H9 (cell line): Measurements from ENCODE around the gene GNGT2. TPM values are rescaled to one million over a fixed set of nuclear protein-coding genes. Genes with fewer than 3 reads are reported as not detected.
A peak's percentile ranks its signal among the peaks of the same experiment; 100 is the strongest.

Source experiments
- DNase-seq: peaks from one replicate; pipeline ENCODE4 v3.0.0-alpha.2; 2017
- H2AFZ ChIP-seq: one replicate; pipeline ENCODE4 v1.6.1; 2013; ENCODE audit warnings: mild to moderate bottlenecking, low read length, control low read depth, moderate library complexity
- H2AK5ac ChIP-seq: 2 replicates; pipeline ENCODE4 v1.6.1; 2013; ENCODE audit warnings: low read length, control low read depth, mixed read lengths; ENCODE audit not compliant: insufficient read length
- H2BK120ac ChIP-seq: one replicate; pipeline ENCODE4 v1.6.1; 2013; ENCODE audit warnings: low read depth, mild to moderate bottlenecking, low read length, control low read depth, inconsistent platforms; ENCODE audit not compliant: poor library complexity, severe bottlenecking
- H2BK12ac ChIP-seq: 2 replicates; pipeline ENCODE4 v1.6.1; 2013; ENCODE audit warnings: low read length, control low read depth, mixed read lengths, low read depth; ENCODE audit not compliant: insufficient read length
- H2BK15ac ChIP-seq: 2 replicates; pipeline ENCODE4 v1.6.1; 2013; ENCODE audit warnings: low read depth, low read length, control low read depth
- H2BK20ac ChIP-seq: one replicate; pipeline ENCODE4 v1.6.1; 2013; ENCODE audit warnings: low read depth, mild to moderate bottlenecking, low read length, control low read depth, inconsistent platforms; ENCODE audit not compliant: poor library complexity, severe bottlenecking
- H2BK5ac ChIP-seq: 2 replicates; pipeline ENCODE4 v1.6.1; 2013; ENCODE audit warnings: low read length, control low read depth, mixed read lengths; ENCODE audit not compliant: insufficient read length
- H3K14ac ChIP-seq: 2 replicates; pipeline ENCODE4 v1.6.1; 2013; ENCODE audit warnings: low read length, control low read depth; ENCODE audit not compliant: insufficient read depth
- H3K18ac ChIP-seq: 2 replicates; pipeline ENCODE4 v1.6.1; 2013; ENCODE audit warnings: low read depth, mild to moderate bottlenecking, mixed read lengths, low read length, control low read depth; ENCODE audit not compliant: insufficient read length
- H3K23ac ChIP-seq: 2 replicates; pipeline ENCODE4 v1.6.1; 2013; ENCODE audit warnings: low read length, control low read depth, mixed read lengths, low read depth; ENCODE audit not compliant: insufficient read length
- H3K23me2 ChIP-seq: 2 replicates; pipeline ENCODE4 v1.6.1; 2013; ENCODE audit warnings: low read depth, mild to moderate bottlenecking, mixed read lengths, low read length, control low read depth; ENCODE audit not compliant: insufficient read length, poor library complexity, severe bottlenecking
- H3K27ac ChIP-seq: 2 replicates; pipeline ENCODE4 v1.5.1; 2013; ENCODE audit warnings: low read length, control low read depth, mixed read lengths, low read depth; ENCODE audit not compliant: insufficient read length
- H3K27me3 ChIP-seq: 2 replicates; pipeline ENCODE4 v1.6.1; 2013; ENCODE audit warnings: low read length, control low read depth, inconsistent platforms; ENCODE audit not compliant: insufficient read depth
- H3K4ac ChIP-seq: 2 replicates; pipeline ENCODE4 v1.6.1; 2013; ENCODE audit warnings: low read depth, mild to moderate bottlenecking, control low read depth, inconsistent platforms, low read length, moderate library complexity
- H3K4me1 ChIP-seq: 2 replicates; pipeline ENCODE4 v1.6.1; 2013; ENCODE audit warnings: low read length, control low read depth, inconsistent platforms; ENCODE audit not compliant: insufficient read depth
- H3K4me2 ChIP-seq: 2 replicates; pipeline ENCODE4 v1.6.1; 2013; ENCODE audit warnings: low read length, control low read depth, mixed read lengths; ENCODE audit not compliant: insufficient read length, insufficient read depth
- H3K56ac ChIP-seq: 2 replicates; pipeline ENCODE4 v1.6.1; 2013; ENCODE audit warnings: low read depth, mild to moderate bottlenecking, mixed read lengths, low read length, control low read depth; ENCODE audit not compliant: insufficient read length
- H3K79me1 ChIP-seq: 2 replicates; pipeline ENCODE4 v1.6.1; 2013; ENCODE audit warnings: low read depth, mild to moderate bottlenecking, moderate library complexity, low read length, control low read depth, inconsistent platforms; ENCODE audit not compliant: insufficient read depth, poor library complexity, severe bottlenecking
- H3K79me2 ChIP-seq: 2 replicates; pipeline ENCODE4 v1.6.1; 2013; ENCODE audit warnings: low read length, control low read depth, inconsistent platforms; ENCODE audit not compliant: insufficient read depth
- H3K9ac ChIP-seq: 2 replicates; pipeline ENCODE4 v1.6.1; 2013; ENCODE audit warnings: low read length, control low read depth, mixed read lengths; ENCODE audit not compliant: insufficient read length; ENCODE audit errors: extremely low read depth
- H3K9me3 ChIP-seq: one replicate; pipeline ENCODE4 v1.6.1; 2013; ENCODE audit warnings: low read depth, low read length, inconsistent platforms; ENCODE audit not compliant: control insufficient read depth
- H3T11ph ChIP-seq: one replicate; pipeline ENCODE4 v1.6.1; 2013; ENCODE audit warnings: mild to moderate bottlenecking, low read length, control low read depth, inconsistent platforms
- H4K20me1 ChIP-seq: one replicate; pipeline ENCODE4 v1.6.1; 2013; ENCODE audit not compliant: control insufficient read depth, insufficient read length, insufficient read depth
- H4K5ac ChIP-seq: 2 replicates; pipeline ENCODE4 v1.6.1; 2013; ENCODE audit warnings: low read depth, mild to moderate bottlenecking, mixed read lengths, low read length, control low read depth; ENCODE audit not compliant: insufficient read length
- H4K8ac ChIP-seq: replicated peaks from 2 replicates; pipeline ENCODE4 v1.6.1; 2013; ENCODE audit warnings: low read length, control low read depth, mixed read lengths, low read depth; ENCODE audit not compliant: insufficient read length
- H4K91ac ChIP-seq: 2 replicates; pipeline ENCODE4 v1.6.1; 2013; ENCODE audit warnings: low read depth, mild to moderate bottlenecking, moderate library complexity, mixed read lengths, low read length, control low read depth; ENCODE audit not compliant: insufficient read length
- H3K27ac Mint-ChIP-seq, 3 experiments: 2 replicates in 2 of 3; 3 replicates in 1 of 3; pipeline ENCODE4 v1.8.0; 2020 to 2021; ENCODE audit warnings: mixed read lengths in 3 of 3, mild to moderate bottlenecking in 1 of 3, moderate library complexity in 1 of 3
- H3K27me3 Mint-ChIP-seq: 2 replicates; pipeline ENCODE4 v1.8.0; 2021; ENCODE audit warnings: low read depth, mild to moderate bottlenecking, moderate library complexity, mixed read lengths
- H3K36me3 Mint-ChIP-seq, 3 experiments: 2 replicates in 2 of 3; 3 replicates in 1 of 3; pipeline ENCODE4 v1.8.0; 2020 to 2021; ENCODE audit warnings: low read depth in 3 of 3, mixed read lengths in 3 of 3; ENCODE audit not compliant: insufficient read depth in 1 of 3
- H3K4me1 Mint-ChIP-seq, 2 experiments: 2 replicates each; pipeline ENCODE4 v1.8.0; 2020; ENCODE audit warnings: mixed read lengths in 2 of 2
- H3K4me3 Mint-ChIP-seq, 2 experiments: 2 replicates in 1 of 2; 3 replicates in 1 of 2; pipeline ENCODE4 v1.8.0; 2020 to 2021; ENCODE audit warnings: mild to moderate bottlenecking in 2 of 2, mixed read lengths in 2 of 2, moderate library complexity in 1 of 2
- H3K9me3 Mint-ChIP-seq, 2 experiments: 2 replicates in 1 of 2; 3 replicates in 1 of 2; pipeline ENCODE4 v1.8.0; 2020; ENCODE audit warnings: mild to moderate bottlenecking in 2 of 2, mixed read lengths in 2 of 2, moderate library complexity in 1 of 2
- WGBS: extraction: QIAGEN DNeasy Blood & Tissue Kit; methylation state at CpG from one replicate; pipeline ENCODE4 v1.1.7; 2013; ENCODE audit warnings: missing lambda C conversion rate, low lambda C conversion rate, mixed read lengths; ENCODE audit not compliant: insufficient read length; ENCODE audit errors: extremely low coverage; 5-methylcytosine and 5-hydroxymethylcytosine counted together
- total RNA-seq: library from RNA; stranded (reverse); gene quantifications from 2 replicates; pipeline ENCODE4 v1.2.1, GENCODE V29; 2021
- TF ChIP-seq, protein P1 (sequence below): fragments of 200-600 bp; sonication (generic); conservative IDR thresholded peaks from 3 replicates; pipeline ENCODE4 v1.8.0; 2021; ENCODE audit warnings: antibody characterized with exemption, mild to moderate bottlenecking

GNGT2 gene
- total RNA-seq, 1 experiment from 2014 or later, result 0.42 TPM

GRCh38 chr17:49259663-49260010 lies 49.3 kb upstream of the GNGT2 start:
- no peak for DNase-seq
- no peaks in the 10 kb centered on the region for H3K9me3 ChIP-seq
- H3K79me2 ChIP-seq, result no peaks in the 10 kb centered on the region
- Mint-ChIP-seq H3K27ac (no peak overlapping the region), H3K27me3 (peaks cover 30% of the 10 kb centered on the region), H3K4me3 (peak overlapping the region; percentile 74 to 86), H3K4me1 (peaks cover 7 to 8% of the 10 kb centered on the region in 2 experiments), H3K9me3 (no peaks in the 10 kb centered on the region), H3K36me3 (no peaks in the 10 kb centered on the region)
- H3K27me3 ChIP-seq, result no peaks in the 10 kb centered on the region; the same call in 1 of the 2 replicates
- no peak overlapping the region for H3K27ac ChIP-seq
- no peak overlapping the region for H3K14ac ChIP-seq
- H3K23ac ChIP-seq, result no peak overlapping the region
- H3K23me2 ChIP-seq, result no peaks in the 10 kb centered on the region
- no CpG with 5 or more reads among the region's 10 CpGs for WGBS
- H3T11ph ChIP-seq, result no peak overlapping the region
- H2BK15ac ChIP-seq, result no peak overlapping the region
- no peak overlapping the region for H3K56ac ChIP-seq
- H4K91ac ChIP-seq, result no peak overlapping the region
- H2BK20ac ChIP-seq, result no peak overlapping the region
- no peaks in the 10 kb centered on the region for H3K4me1 ChIP-seq
- H2AK5ac ChIP-seq, result no peak overlapping the region
- H2BK12ac ChIP-seq, result no peak overlapping the region
- H2BK5ac ChIP-seq, result no peak overlapping the region
- H3K4me2 ChIP-seq, result peak overlapping the region; percentile 41
- H4K5ac ChIP-seq, result no peak overlapping the region
- H3K9ac ChIP-seq, result no peak overlapping the region
- no peaks in the 10 kb centered on the region for H3K79me1 ChIP-seq
- TF ChIP-seq, protein P1, sequence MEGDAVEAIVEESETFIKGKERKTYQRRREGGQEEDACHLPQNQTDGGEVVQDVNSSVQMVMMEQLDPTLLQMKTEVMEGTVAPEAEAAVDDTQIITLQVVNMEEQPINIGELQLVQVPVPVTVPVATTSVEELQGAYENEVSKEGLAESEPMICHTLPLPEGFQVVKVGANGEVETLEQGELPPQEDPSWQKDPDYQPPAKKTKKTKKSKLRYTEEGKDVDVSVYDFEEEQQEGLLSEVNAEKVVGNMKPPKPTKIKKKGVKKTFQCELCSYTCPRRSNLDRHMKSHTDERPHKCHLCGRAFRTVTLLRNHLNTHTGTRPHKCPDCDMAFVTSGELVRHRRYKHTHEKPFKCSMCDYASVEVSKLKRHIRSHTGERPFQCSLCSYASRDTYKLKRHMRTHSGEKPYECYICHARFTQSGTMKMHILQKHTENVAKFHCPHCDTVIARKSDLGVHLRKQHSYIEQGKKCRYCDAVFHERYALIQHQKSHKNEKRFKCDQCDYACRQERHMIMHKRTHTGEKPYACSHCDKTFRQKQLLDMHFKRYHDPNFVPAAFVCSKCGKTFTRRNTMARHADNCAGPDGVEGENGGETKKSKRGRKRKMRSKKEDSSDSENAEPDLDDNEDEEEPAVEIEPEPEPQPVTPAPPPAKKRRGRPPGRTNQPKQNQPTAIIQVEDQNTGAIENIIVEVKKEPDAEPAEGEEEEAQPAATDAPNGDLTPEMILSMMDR, result no peak
- no peak overlapping the region for H2AFZ ChIP-seq
- H4K20me1 ChIP-seq, result no peaks in the 10 kb centered on the region
- no peak overlapping the region for H2BK120ac ChIP-seq
- no peak overlapping the region for H3K4ac ChIP-seq
- no peak overlapping the region for H3K18ac ChIP-seq
- H4K8ac ChIP-seq, result no peak overlapping the region
